Stomach (tissue), 4 donors: Measurements from ENCODE around the gene MAST4.

Source experiments
- POLR2AphosphoS5 ChIP-seq, 3 donors: sonication (generic); formaldehyde crosslinking; IDR thresholded peaks; one replicate each; pipeline ENCODE4 v1.6.1; 2016; ENCODE audit warnings: antibody characterized with exemption in 3 of 3
- TF ChIP-seq, protein P1 (sequence below), 7 experiments: fragments of 450-650 bp in 4 of 7; fragments of 200-600 bp in 3 of 7; sonication (generic) in 3 of 7; IDR thresholded peaks; one replicate each; pipeline ENCODE4 v1.5.1; 2016 to 2019; ENCODE audit warnings: antibody characterized with exemption in 7 of 7, control low read depth in 2 of 7, mild to moderate bottlenecking in 1 of 7

DNA sequence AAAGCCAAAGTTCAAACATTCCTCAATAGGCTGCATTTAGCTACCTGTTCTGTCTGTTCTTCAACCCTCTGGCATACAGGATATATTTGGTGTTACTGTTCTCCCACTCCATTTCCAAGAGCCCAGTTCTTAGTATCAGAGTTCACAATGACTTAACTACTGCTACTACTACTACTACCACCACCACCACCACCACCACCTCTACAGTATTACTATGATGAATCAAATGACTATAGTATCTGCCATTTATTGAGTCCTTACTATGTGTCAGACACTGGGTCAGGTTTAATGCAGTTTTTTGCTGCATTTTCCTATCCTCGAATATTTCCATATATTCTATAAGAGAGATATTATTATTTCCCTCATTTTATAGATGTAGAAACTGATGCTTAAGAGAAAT lies 601.3 kb downstream of the MAST4 start:
- no peak for TF ChIP-seq POLR2AphosphoS5 (IDR thresholded peaks at IDR 0.05)
- TF ChIP-seq, protein P1, sequence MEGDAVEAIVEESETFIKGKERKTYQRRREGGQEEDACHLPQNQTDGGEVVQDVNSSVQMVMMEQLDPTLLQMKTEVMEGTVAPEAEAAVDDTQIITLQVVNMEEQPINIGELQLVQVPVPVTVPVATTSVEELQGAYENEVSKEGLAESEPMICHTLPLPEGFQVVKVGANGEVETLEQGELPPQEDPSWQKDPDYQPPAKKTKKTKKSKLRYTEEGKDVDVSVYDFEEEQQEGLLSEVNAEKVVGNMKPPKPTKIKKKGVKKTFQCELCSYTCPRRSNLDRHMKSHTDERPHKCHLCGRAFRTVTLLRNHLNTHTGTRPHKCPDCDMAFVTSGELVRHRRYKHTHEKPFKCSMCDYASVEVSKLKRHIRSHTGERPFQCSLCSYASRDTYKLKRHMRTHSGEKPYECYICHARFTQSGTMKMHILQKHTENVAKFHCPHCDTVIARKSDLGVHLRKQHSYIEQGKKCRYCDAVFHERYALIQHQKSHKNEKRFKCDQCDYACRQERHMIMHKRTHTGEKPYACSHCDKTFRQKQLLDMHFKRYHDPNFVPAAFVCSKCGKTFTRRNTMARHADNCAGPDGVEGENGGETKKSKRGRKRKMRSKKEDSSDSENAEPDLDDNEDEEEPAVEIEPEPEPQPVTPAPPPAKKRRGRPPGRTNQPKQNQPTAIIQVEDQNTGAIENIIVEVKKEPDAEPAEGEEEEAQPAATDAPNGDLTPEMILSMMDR (IDR thresholded peaks at IDR 0.05) = no peak
